Dendritic cell treated with granulocyte-macrophage colony-stimulating factor and Interleukin-4, amounts not matched to agents 40 ng/mL and 50 ng/mL, for 4 days (primary cell): Measurements from ENCODE around the gene RBM18.
A peak's percentile ranks its signal among the peaks of the same experiment; 100 is the strongest.

Experiments
- H3K27ac Mint-ChIP-seq: one replicate; pipeline ENCODE4 v1.8.0; 2022; ENCODE audit warnings: mild to moderate bottlenecking, mixed read lengths
- H3K27me3 Mint-ChIP-seq: one replicate; pipeline ENCODE4 v1.8.0; 2022; ENCODE audit warnings: mild to moderate bottlenecking, mixed read lengths
- H3K36me3 Mint-ChIP-seq: one replicate; pipeline ENCODE4 v1.8.0; 2022; ENCODE audit warnings: low read depth, mixed read lengths
- H3K4me1 Mint-ChIP-seq: one replicate; pipeline ENCODE4 v1.8.0; 2022; ENCODE audit warnings: low read depth, mixed read lengths
- H3K4me3 Mint-ChIP-seq: one replicate; pipeline ENCODE4 v1.8.0; 2022; ENCODE audit warnings: mild to moderate bottlenecking, moderate library complexity, mixed read lengths
- H3K9me3 Mint-ChIP-seq: one replicate; pipeline ENCODE4 v1.8.0; 2022; ENCODE audit warnings: mixed read lengths
- intact Hi-C: fragments of 100-400 bp; cut with micrococcal nuclease; formaldehyde crosslinking; loops from one replicate; pipeline ENCODE4 v1.15.0; 2022

The RBM18 gene

GRCh38 chr9:122222791-122223190, 41.8 kb downstream of the RBM18 start:
- intact Hi-C loops = no loop called here
- H3K36me3 Mint-ChIP-seq = no peaks in the 10 kb centered on the region
- H3K9me3 Mint-ChIP-seq = no peaks in the 10 kb centered on the region
- no peak overlapping the region for H3K27ac Mint-ChIP-seq
- peaks cover 94% of the 10 kb centered on the region for H3K27me3 Mint-ChIP-seq
- H3K4me3 Mint-ChIP-seq = peak overlapping the region; percentile 55
- H3K4me1 Mint-ChIP-seq = peaks cover 41% of the 10 kb centered on the region

DNA sequence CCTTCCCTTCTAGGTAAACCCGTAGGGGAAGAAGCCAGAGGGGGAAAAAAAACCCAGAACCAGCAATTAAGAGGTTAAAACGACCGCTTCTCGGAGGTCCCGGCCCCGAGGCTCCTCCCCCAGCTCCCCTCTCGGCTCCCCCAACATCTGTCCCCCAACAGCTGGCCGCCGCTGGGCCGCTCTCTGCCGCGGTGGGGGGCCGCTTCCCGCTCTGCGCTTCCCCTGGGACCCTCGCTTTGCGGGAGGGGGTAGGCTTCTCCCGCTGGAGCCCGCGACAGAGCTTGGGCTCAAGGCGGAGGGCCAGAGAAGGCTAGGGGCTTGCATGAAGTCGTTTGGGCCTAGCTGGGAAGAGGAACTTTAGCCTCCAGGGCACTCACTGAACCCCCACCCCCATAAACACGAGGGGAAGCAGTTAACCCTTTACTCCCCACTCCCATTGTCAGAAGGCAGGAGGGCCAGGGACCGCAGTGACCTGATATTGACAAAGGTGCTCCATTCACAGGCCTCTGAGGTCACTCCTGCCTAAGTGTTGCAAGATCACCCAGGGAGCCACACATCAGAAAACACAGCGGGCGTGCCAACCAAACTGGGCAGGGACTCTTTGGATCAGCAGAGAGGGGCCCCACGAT, 43.3 kb downstream of the RBM18 start:
- no peak overlapping the region for H3K4me3 Mint-ChIP-seq
- intact Hi-C loops = no loop called here
- H3K27ac Mint-ChIP-seq = no peak overlapping the region
- H3K9me3 Mint-ChIP-seq = no peaks in the 10 kb centered on the region
- peaks cover 41% of the 10 kb centered on the region for H3K4me1 Mint-ChIP-seq
- H3K36me3 Mint-ChIP-seq = no peaks in the 10 kb centered on the region
- peaks cover 92% of the 10 kb centered on the region for H3K27me3 Mint-ChIP-seq

DNA sequence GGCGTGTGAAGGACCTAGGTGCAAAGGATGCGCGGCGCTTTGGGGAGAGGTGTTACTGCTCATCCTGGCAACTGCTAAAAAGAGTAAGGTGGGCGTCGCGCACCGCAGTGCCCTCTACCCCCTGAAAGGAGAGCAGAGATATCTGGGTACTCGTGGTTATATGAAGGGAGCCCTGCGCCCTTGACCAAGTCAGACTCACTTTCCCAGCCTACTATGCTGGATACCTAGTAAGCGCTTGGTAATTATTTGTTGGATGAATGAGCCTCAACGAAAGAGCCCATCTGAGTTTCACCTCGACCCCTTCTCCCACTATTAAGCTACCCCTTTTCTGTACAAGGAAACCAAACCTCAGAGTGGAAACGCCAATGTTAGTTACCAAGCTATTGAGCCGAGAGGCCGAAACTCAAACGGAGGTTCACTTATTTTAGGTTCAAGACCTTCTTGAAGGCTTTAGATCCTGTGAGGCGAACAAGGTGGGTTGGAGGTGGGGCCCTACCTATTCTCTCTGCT, 43.9 kb downstream of the RBM18 start:
- no peak overlapping the region for H3K4me3 Mint-ChIP-seq
- intact Hi-C loops = no loop called here
- H3K27me3 Mint-ChIP-seq = peaks cover 93% of the 10 kb centered on the region

GRCh38 chr9:122219856-122220672, 44.6 kb downstream of the RBM18 start:
- H3K36me3 Mint-ChIP-seq = no peaks in the 10 kb centered on the region
- intact Hi-C loops = no loop called here
- H3K4me1 Mint-ChIP-seq = peaks cover 41% of the 10 kb centered on the region
- no peak overlapping the region for H3K27ac Mint-ChIP-seq
- H3K27me3 Mint-ChIP-seq = peaks cover 94% of the 10 kb centered on the region
- peak overlapping the region; percentile 18 for H3K4me3 Mint-ChIP-seq
- H3K9me3 Mint-ChIP-seq = no peaks in the 10 kb centered on the region

More for the DNA sequence above, 43.9 kb downstream of the RBM18 start:
- peaks cover 41% of the 10 kb centered on the region for H3K4me1 Mint-ChIP-seq
- no peaks in the 10 kb centered on the region for H3K36me3 Mint-ChIP-seq
- no peaks in the 10 kb centered on the region for H3K9me3 Mint-ChIP-seq
- H3K27ac Mint-ChIP-seq = no peak overlapping the region

DNA sequence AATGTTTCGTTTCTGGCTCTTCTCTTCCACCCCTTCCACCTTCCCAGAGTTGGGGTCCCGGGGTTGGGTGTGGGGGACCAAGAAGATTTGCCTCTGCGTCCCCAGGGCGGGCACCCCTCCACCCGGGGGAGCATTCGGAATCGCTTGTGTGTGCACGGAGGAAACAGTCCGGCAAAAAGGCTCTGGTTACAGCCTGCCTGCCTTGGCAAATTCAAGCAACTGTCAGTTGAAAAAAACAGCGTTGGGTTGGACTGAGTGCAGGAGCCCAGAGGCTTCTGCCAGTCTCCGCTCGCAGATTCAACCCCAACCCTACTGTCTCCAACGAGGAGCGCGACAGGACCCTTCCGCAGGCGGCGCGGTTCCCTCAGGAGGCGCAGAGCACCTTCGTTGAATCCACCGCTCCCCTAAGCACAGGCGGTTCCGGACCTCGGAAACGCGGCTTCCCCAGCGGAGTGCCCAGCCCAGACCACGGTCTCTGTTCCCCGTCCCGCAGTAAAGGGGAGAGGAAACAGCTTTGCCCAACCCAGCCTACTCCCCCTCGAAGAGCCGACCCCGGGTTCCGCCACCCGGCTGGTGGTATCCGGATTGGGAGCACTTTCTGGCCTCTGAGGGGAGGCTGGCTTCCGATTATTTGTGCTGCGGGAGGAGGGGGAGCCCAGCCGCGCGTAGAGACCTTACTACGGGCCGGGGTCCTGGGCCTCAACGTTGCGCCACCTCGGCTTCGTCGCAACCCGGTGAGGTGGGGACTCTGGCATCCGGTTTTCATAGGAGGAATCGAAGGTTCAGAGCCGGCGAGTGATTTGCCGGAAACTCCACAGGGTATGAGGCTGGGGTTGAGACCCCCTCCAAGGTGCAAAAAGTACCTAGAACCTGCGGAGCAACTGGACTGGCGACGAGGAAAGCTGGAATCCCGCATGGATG, 45.4 kb downstream of the RBM18 start:
- H3K4me3 Mint-ChIP-seq = peak overlapping the region; percentile 27
- no peaks in the 10 kb centered on the region for H3K9me3 Mint-ChIP-seq
- intact Hi-C loops = no loop called here
- H3K27me3 Mint-ChIP-seq = peaks cover 94% of the 10 kb centered on the region
- H3K27ac Mint-ChIP-seq = no peak overlapping the region
- H3K36me3 Mint-ChIP-seq = no peaks in the 10 kb centered on the region
- peaks cover 41% of the 10 kb centered on the region for H3K4me1 Mint-ChIP-seq

DNA sequence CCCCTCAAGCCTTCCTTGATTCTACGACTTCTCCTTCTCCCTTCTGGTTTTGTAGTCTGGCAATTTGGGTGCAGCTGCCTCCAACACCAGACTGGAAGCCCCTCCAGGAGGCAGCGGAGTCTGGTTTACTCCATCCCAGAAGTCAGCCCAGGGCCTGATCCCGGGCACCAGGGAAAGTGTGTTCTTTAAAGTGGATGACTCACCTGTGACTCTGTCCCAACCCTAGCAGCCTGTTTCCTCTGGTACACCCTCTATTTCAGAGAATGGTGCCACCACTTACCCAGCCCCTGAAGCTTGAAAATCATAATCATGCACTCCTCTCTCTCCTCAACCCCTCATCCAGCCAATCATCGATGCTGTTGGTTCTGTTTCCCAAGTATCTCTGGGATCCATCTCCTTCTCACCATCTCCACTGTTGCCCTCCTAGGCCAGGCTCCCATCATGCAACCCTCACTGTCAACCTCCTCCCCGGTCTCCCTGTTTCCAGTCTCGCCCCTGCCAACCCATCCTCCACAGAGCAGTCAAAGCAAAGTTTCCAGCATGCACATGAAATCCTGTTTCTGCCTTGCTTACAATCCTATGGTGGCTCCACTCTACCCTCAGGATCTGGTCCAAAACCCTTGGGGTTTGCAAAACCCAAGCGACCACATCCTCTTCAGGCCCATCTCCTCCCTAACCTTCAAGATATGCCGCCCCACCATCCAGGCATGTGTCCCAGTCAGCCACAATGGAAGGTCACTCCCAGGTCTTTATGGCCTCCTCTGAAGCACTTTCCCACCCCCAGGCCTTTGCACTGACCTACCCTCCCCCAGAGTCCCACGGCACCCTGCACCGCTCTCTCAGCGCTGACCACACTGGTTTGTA, 46.3 kb downstream of the RBM18 start:
- Mint-ChIP-seq H3K4me1 (peaks cover 43% of the 10 kb centered on the region), H3K4me3 (peak overlapping the region; percentile 27), H3K27me3 (peaks cover 92% of the 10 kb centered on the region), H3K9me3 (no peaks in the 10 kb centered on the region), H3K36me3 (no peaks in the 10 kb centered on the region), H3K27ac (no peak overlapping the region)
- intact Hi-C loops = no loop called here

DNA sequence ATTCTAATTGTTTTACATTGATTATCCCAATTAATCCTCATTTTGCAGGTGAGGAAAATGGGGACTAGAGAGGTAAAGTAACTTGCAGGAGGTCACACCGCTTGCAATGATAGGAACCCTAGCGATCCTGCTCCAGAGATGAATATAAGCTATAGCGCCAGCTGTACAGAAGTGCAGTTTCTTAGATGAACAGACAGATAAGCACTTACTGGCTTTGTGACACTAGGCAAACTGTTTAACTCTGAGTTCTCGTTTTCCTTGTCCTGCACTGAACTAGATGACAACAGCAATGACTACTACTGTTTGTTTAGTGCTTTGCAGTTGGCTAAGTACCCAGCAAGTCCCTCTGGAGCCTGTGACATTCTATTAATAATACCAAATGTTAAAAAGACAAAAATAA, 47.0 kb downstream of the RBM18 start:
- no peaks in the 10 kb centered on the region for H3K9me3 Mint-ChIP-seq
- no peak overlapping the region for H3K27ac Mint-ChIP-seq
- intact Hi-C loops = no loop called here
- no peaks in the 10 kb centered on the region for H3K36me3 Mint-ChIP-seq
- no peak overlapping the region for H3K4me3 Mint-ChIP-seq
- peaks cover 40% of the 10 kb centered on the region for H3K4me1 Mint-ChIP-seq
- peaks cover 93% of the 10 kb centered on the region for H3K27me3 Mint-ChIP-seq

DNA sequence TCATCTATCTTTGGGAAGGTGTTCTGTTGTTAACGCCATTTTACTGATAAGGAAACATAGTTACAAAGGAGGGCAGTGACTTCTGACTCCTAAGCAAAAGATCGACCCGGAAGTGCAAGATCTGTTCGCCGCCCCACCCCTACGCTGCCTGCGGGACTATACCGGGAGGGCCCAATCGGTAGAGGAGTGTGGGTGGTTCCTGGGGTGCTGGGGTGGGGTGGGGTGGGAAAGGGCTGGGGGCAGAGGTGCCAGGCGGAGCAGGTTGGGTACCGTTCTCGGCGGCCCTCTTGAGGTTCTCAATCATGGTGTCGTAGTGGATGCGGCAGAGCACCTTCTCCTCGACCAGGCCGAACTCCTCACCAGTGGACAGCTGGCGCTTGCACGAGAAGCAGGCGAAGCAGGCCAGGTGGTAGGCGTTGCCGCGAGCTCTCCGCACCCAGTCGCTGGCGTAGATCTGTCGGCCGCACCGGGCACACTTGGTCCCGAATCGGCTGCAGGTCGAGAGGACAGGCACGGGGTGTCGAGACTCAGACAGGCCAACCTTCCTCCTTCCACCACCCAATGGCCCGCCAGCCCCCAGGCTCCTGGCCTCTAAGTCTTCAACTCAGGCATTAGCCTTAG, 47.7 kb downstream of the RBM18 start:
- Mint-ChIP-seq H3K9me3 (no peaks in the 10 kb centered on the region), H3K27ac (no peak overlapping the region), H3K36me3 (no peaks in the 10 kb centered on the region), H3K4me1 (peaks cover 38% of the 10 kb centered on the region), H3K4me3 (no peak overlapping the region), H3K27me3 (peaks cover 93% of the 10 kb centered on the region)
- intact Hi-C loops = no loop called here

DNA sequence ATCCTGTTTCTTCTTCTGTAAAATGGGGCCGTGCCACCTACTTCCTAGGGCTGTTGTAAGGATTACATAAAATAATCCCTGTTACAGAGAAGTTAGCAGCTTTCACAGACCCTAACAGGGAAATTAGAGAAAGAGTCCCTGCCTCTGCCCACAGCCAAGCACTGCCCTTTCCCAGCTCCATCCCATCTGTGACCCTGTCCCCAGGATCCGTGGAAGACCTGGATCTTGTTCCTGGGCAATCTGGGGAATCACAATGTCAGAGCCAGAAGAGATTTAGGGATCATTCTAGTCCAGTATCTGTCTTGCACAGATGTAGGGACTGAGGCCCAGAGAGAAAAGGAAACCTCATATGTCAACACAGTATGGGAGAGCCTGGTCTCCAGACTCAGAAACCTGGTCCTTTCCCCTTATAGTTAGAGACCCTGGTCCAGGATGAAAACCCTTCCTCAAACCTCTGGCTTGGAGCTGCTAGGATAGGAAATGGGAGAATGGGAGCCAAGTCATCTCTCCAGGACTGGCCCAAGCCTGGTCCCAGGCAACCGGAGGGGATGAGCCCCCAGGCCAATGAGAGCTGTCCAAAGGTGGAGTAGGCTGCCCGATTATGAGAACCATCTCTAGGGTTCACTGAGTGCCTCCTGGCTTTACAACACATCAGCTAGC, 48.4 kb downstream of the RBM18 start:
- no peak overlapping the region for H3K27ac Mint-ChIP-seq
- no peaks in the 10 kb centered on the region for H3K9me3 Mint-ChIP-seq
- H3K36me3 Mint-ChIP-seq = no peaks in the 10 kb centered on the region
- peaks cover 92% of the 10 kb centered on the region for H3K27me3 Mint-ChIP-seq
- no peak overlapping the region for H3K4me3 Mint-ChIP-seq
- intact Hi-C loops = no loop called here
- H3K4me1 Mint-ChIP-seq = peaks cover 34% of the 10 kb centered on the region

GRCh38 chr9:122215663-122216062, 49.0 kb downstream of the RBM18 start:
- no peak overlapping the region for H3K4me3 Mint-ChIP-seq
- no peaks in the 10 kb centered on the region for H3K9me3 Mint-ChIP-seq
- H3K27ac Mint-ChIP-seq = no peak overlapping the region
- intact Hi-C loops = no loop called here
- H3K27me3 Mint-ChIP-seq = peaks cover 86% of the 10 kb centered on the region
- H3K4me1 Mint-ChIP-seq = peaks cover 33% of the 10 kb centered on the region
- no peaks in the 10 kb centered on the region for H3K36me3 Mint-ChIP-seq

DNA sequence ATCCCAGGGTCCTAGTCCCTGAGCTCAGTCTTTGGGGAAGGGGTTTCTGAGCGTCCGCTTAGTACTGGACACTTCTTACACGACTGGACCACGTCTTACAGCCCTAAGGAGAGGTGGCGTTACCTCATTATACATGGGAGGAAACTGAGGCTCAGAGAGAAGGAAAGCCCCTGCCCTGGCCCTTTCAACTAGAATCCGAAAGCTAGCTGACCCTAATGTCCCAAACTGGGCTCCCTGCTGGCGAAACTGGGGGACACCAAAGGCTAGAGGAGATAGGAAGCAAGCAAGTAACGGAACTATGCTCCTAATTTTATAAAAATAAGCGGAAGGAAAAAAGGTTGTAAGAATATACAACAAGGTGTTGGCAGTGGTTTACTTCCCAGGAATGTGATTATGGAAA, 50.1 kb downstream of the RBM18 start:
- no peak overlapping the region for H3K4me3 Mint-ChIP-seq
- no peak overlapping the region for H3K27ac Mint-ChIP-seq
- intact Hi-C loops = no loop called here
- peaks cover 23% of the 10 kb centered on the region for H3K4me1 Mint-ChIP-seq
- peaks cover 74% of the 10 kb centered on the region for H3K27me3 Mint-ChIP-seq
- H3K36me3 Mint-ChIP-seq = no peaks in the 10 kb centered on the region
- H3K9me3 Mint-ChIP-seq = no peaks in the 10 kb centered on the region

DNA sequence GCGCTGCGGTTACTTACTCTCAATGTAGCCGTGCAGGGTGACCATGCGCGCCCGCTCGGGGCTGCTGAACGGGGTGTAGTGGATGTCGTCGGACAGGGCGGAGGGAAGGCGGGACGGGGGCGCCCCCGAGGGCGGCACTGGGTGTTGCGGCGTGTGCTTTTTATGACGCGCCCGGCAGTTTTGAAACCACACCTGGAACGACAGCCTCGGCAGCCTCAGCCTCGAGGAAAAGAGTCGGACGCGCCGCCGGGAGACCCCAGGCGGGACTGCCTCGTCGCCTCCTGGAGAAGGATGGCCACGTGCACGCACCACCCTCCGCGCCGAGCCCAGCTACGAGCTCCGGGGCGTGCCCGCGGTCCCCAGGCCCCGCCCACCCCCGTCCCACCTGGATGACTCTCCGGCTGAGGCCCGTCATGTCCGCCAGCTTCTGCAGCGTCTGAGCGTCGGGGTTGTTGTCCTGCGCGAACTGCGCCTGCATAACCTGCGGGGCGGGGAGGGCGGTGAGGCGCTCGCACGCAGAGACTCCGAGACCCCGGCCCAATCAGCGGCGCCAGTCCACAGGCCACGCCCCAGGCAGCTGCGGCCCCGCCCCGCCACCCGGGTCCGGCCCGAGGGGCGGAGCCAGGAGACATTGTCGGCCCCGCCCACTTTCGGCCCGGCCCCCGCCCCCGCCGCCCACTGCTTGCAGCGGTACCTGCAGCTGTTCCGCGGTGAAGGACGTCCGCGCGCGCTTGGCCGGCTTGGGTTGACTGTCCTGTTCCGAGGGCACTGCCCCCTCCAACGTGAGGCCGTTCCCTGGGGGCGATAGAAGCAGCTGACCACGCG, 50.8 kb downstream of the RBM18 start:
- H3K27me3 Mint-ChIP-seq = peaks cover 67% of the 10 kb centered on the region
- intact Hi-C loops = no loop called here
- no peaks in the 10 kb centered on the region for H3K9me3 Mint-ChIP-seq
- no peaks in the 10 kb centered on the region for H3K36me3 Mint-ChIP-seq
- peaks cover 16% of the 10 kb centered on the region for H3K4me1 Mint-ChIP-seq
- H3K27ac Mint-ChIP-seq = no peak overlapping the region
- H3K4me3 Mint-ChIP-seq = peak overlapping the region; percentile 51
